GM21367 (cell line): ENCODE results near the gene CBL.

ENCODE experiments used
- ATAC-seq: cut with Tn5 transposase; IDR thresholded peaks from one replicate; pipeline ENCODE4 v1.9.1; 2021; ENCODE audit not compliant: unreplicated experiment

The CBL gene

DNA sequence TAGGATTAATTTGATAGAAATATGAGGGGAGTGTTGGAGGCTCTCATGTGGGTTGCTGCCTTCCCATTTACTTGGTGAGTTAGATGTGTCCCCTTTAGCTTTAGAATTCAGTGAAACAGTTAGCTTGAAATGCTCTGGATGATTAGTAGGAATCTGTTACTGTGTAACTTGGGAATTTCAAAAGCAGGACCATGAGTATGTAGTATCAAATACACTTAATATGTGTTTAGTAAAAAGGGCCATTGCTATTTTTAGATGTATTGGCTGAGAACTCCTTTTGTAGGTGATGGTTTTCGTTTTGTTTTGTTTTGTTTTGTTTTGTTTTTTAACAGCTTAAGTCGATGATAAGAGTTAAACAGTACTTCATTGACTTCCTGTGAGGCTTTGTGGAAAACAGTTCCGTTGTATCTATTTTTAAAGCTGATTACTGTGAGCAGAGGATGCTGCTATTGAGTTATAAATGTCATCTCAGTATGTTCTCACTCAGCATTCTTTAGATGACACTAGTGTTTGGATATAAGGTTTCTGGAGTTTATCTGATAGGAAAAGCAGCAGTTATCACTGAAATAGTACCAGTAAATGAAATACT, 57.3 kb downstream of the CBL start:
- ATAC-seq = no peak

DNA sequence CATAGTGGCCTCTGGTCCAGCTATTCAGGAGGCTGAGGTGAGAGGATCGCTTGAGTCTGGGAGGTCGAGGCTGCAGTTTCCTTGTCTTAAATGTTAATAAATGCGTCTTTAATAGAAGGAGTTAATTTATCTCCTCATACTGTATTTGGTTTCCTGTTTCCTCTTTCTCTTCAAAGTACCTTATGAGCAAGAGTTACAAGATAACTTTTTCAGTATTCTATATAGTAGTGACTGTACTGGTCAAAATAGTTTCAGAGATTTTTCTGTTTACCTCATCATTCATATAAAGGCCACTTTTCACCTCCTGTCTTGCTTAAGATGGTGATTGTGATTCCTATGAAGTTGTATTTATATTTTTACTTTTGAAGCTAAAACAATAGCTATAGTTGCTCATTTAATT, 59.9 kb downstream of the CBL start:
- ATAC-seq = no peak

DNA sequence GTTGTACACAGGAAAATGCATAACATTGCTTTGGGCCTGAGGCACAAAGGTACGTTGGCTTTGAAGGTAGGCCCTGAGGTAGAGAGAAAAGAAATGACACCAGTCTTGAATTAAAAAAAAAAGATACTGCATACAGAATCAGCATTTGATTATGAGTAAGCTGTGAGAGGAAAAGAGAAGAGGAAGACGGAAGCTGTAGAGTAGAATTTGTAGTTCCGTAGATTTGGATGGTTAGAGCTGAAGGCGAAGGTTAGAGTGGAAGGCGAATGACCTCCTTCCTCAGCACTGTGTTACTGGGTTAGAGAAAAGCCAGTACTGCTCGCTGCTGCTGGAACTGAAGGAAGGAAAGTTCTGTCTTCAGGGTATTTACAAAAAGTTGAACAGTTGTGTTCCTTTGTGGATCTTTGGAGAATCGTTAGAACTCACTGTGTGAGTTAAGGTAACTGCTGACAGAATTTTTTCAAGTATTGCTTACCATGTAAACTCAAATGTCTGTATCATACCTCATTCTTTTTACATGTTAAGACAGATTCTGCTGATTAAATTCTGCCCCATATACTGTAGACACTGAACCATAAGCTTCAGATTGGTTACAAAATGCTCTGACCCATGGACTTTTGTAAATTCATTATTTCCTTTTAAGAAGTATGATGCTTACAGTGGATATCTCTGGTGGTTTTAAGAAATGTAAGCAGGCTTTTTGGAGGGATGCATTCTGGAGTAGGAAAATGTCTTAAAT, 60.5 kb downstream of the CBL start:
- ATAC-seq = no peak

DNA sequence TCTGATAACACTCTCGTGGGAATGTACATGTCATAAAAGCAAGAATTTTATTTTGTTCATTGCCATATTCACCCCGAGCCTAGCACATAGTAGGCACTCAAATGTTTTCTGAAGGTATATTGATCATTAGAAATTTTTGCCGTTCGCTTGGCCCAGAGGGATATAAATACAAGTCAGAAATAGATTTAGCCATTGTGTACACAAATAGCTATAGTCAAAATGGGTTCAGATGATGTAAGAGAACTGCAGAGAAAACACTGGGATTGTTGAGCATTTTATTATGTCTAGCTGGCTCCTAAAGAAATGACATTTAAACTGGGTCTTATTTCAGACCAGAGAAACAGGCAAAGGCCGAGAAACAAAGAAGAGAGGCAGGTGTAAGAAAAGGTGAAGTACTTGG, 61.5 kb downstream of the CBL start:
- no peak for ATAC-seq

DNA sequence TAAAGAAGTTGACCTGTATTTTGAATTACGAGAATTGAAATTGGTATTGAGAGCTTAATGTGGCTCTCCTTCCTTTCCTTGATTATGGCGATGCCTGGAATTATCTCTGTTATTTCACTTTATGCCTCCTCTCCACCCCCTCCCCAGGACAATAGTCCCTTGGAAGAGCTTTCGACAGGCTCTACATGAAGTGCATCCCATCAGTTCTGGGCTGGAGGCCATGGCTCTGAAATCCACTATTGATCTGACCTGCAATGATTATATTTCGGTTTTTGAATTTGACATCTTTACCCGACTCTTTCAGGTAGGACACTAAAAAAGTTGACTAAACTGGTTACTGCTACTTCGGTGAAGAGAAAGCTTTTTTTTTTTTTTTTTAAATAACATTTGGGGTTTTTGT, 67.6 kb downstream of the CBL start:
- ATAC-seq = no peak

DNA sequence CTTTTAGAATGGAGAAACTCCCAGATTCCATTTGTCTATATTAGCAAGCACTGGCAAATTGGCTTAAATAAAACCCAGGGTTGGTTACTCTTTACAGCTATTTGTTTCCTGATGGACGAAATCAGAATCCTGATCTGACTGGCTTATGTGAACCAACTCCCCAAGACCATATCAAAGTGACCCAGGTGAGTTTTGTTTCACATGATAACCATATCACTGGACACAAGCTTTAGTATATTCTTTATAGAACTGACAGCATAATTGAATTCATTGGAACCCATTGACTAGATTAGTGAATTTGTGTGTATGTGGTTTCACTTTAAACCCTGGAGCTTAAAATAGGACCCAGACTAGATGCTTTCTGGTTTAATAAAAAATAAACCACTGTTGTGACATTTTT, 71.5 kb downstream of the CBL start:
- no peak for ATAC-seq

DNA sequence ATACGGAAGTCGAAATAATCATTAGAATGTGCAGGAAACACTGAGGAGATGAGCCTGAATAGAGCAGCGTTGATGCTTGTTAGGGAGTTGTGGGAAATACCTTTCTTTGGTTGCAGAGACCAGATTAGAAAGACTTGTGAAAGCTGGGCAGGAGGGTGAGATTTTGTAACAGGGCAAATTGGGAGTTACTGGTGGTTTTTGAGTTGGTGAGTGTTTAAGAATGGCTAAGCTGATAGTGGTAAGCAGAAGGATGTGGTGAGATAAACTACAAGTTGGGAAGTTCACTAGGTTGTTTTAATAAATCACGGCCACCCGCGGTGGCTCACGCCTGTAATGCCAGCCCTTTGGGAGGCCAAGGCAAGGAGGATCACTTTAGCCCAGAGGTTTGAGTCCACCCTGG, 76.4 kb downstream of the CBL start:
- no peak for ATAC-seq

DNA sequence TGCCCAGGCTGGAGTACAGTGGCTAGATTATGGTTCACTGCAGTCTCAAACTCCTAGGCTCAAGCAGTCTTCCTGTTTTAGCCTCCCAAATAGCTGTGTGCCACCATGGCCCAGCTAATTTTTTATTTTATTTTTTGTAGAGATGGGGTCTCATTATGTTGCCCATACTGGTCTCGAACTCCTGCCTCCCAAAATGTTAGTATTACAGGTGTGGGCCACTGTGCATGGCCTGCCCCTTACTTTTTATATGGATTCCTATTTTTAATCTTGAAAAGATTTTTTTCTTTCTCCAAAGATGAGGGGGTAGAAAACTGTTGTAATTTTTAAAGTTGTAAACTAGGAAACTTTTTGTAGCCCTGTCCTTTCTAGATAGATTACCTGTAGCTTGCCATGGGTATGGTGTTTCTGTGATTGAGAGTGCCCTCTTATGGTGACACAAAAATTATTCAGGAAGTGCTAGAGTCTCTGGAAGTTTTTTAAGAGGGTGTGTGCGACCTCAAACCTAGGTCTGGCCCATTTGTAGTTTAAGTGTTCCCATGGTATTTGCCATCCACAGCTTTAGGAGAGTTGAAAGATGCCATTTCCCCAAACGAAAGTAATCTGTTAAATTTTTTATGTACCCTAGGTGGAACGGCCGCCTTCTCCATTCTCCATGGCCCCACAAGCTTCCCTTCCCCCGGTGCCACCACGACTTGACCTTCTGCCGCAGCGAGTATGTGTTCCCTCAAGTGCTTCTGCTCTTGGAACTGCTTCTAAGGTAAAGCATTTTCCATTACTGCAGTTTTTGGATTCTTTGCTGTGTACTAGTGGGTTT, 78.4 kb downstream of the CBL start:
- ATAC-seq = no peak

DNA sequence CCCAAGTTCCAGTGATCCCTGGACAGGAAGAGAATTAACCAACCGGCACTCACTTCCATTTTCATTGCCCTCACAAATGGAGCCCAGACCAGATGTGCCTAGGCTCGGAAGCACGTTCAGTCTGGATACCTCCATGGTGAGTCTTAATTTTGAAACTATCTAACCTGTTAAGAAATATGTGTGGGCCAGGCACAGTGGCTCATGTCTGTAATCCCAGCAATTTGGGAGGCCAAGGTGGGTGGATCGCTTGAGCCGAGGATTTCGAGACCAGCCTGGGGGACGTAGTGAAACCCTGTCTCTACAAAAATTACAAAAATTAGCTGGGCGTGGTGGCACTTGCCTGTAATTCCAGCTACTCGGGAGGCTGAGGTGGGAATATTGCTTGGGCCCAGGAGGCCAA, 79.3 kb downstream of the CBL start:
- ATAC-seq = no peak

DNA sequence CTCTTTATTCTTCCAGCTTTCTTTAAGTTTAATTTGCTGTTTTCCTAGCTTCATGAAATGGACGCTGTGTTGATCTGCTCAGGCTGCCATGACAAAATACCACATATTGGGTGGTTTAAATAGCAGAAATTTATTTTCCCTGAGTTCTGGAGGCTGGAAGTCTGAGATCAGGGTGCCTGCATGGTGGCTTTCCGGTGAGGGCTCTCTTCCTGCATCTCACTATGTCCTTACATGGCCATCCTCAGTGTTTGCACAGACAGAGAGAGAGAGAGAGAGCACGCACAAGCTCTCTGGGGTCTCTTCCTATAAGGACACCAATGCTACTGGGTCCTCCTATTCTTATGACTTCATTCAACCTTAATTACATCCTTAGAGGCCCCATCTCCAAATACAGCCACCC, 82.1 kb downstream of the CBL start:
- no peak for ATAC-seq

DNA sequence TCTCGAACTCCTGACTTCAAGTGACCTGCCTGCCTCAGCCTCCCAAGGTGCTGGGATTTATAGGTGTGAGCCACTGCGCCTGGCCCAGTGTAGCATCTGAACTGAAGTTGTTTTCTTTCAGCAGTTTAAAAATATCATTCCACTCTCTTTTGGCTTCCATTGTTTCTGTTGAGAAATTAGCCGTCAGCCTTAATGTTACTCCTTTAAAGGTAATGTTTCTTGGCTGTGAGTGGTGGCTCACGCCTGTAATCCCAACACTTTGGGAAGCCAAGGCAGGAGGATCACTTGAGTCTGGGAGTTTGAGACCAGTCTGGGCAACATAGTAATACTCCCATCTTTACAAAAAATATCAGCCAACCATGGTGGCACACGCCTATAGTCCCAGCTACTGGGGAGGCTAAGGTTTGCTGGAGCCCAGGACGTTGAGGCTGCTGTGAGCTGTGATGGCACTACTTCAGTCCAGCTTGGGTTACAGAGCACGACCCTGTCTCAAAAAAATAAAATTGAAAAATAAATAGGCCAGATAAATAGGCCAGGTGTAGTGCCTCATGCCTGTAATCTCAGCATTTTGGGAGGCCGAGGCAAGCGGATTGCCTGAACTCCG, 84.9 kb downstream of the CBL start:
- no peak for ATAC-seq

DNA sequence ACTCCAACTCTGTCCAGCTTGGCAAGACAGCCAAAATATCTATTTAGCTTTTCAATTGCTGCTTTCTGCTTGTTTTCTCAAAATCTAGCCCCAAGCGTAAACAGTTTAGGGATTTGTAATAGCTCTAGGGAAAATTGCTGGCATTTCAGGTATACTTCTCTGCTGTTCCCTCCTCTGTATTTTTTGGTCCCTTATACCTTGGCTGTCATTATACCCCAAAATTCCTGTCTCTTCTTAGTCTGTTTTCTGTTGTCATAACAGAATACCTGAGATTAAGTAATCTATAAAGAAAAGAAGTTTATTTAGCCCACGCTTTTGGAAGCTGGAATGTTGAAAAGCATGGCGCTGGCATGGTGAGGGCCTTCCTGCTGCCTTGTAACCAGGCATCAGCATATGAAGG, 87.3 kb downstream of the CBL start:
- no peak for ATAC-seq

DNA sequence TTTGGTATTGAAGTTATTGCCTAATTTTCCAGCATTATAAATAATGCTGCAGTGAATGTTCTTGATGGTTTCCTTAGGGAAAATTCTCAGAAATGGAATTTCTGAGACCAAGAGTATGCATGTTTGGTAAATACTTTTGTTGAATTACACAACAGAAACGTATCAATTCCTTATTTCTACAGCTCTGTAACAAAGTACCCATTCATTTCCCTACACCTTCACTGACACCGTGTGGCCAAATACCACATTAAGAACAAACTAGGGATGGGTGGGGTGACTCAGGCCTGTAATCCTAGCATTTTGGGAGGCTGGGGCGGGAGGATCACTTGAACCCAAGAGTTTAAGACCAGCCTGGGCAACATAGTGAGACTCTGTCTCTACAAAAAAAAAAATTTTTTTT, 89.0 kb downstream of the CBL start:
- ATAC-seq = no peak

DNA sequence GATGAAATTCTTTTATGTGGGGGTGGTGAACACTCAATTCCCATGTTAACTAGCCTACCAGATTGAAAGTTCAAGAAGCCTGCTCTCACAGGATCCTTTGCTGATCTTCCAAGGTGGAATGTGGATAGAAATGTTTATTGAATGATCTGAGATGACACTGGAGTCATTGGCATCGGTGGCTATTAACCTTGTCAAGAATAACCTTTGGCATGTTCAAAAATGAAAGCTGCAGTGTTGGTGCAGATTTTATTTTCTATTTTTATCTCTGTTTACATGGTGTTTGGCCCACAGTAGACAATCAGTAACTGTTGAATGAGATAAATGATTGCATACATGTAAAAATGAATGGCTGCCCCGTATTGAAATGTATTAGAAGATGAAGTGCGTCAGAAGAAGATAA, 91.8 kb downstream of the CBL start:
- ATAC-seq = no peak

DNA sequence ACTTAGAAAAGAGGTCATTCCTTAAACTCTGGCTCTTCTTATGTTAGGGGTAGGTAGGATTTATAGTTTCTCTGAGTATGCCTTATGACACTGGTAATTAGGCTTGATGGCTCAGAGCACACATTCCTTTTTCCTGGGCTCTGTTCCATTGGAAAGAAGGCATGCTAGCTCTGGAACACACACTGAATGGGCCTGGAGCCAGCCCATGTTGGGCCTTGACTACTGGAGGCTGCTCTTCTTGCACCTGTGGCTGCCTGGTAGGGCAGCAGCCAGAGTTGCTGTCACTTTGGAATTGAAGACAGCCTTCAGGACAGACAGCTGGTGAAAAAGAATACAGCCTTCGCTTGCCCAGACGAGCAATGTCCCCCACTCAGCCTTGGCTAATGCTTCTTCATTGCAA, 92.6 kb downstream of the CBL start:
- no peak for ATAC-seq

DNA sequence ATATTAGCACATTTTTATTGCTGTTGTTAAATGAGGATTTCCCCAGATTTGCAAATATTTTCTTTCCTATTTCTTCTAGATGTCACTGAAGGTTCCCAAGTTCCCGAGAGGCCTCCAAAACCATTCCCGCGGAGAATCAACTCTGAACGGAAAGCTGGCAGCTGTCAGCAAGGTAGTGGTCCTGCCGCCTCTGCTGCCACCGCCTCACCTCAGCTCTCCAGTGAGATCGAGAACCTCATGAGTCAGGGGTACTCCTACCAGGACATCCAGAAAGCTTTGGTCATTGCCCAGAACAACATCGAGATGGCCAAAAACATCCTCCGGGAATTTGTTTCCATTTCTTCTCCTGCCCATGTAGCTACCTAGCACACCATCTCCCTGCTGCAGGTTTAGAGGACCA, 93.3 kb downstream of the CBL start:
- no peak for ATAC-seq

DNA sequence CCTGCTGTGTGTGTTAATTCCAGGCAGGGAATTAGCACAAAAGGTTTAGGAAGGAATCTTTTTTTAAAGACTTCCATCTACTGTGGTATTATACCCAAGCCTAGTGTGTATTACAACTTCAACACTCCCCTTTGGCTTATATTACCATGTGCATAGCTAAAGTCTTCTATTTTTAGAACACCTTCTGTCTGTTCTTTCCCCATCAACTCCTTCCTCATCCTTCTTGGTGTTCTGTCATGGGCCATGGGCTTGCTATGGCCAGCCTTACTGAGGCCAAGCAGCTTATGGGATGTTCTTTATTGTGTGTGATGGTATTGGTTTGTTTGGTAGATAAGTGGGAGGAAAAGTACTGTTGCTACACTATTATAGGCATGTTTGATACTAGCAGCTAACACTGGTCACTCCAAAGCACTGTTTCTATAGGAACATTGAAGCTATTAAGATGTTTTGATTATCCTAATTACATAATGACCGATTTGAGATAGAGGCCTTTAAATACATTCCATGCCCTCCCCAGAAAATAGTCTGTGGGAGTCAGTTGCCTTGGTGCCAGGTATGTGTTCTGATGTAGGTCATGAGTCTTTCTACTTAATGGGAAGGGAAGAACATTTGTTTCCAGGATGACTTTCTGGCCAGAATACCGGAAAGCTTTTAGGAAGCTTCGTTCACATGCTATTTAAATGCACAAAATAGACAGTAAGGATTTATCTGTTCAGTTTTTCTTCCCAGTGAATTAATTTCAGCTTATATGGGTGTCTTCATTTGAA, 94.2 kb downstream of the CBL start:
- no peak for ATAC-seq

DNA sequence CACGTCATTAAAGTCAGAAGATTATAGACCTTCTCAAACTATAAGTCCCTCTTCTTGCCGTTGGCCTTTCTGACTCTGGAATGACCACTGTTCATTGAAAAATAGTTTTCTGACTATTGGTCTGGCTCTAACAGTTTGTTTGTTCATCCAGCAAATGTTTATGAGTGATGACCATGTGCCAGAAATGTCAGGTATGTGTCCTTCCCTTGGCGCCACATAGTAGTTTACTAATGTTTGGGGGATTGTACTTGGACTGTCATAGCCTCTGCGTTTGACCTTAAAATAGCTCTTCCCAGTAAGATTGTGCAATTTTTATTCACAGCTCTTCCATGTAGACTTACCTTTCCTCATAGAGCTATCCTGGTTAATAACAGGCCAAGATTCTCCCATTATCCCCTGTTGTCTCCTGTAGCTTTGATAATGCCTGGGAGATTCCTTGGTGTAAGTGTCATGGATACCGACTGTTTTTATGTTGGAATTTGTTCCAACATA, 97.1 kb downstream of the CBL start:
- no peak for ATAC-seq

DNA sequence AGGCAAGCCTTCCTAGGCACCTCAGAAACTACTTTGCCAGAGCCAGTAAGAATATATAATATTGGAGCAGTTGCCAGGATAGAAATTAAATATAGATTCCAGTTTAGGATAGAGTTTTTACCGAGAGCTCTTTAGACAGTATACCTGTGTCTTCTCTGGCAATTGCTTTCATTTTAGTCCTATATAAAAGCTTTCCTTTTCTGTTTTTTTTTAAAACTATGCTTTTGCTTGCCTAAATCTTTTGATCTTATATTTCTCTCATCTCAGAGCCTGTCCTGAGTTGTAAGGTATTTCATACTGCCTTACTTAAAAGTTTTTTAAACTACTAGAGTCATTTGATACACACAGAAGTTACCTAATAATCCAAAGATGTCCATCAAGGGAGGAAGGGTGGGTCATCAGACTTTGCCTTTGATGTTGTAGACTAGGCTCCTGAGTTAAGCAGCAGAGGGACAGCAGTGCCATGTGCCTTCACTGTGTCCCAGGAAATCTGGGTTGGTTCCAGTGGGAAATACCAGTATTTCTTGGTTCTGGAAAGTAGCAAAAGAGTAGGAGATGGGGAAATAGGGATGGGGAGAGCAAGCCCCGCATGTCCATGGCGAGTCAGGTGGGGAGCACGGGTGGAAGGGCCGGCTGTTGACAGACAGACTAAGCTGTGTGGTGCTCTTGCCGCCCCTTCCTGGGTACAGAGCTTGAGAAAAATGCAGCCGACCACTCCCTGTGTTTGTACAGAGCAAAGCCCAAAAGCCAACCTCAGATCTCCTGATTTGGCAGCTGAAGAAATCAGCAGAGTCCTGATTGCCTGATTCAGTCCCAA, 99.6 kb downstream of the CBL start:
- no peak for ATAC-seq

DNA sequence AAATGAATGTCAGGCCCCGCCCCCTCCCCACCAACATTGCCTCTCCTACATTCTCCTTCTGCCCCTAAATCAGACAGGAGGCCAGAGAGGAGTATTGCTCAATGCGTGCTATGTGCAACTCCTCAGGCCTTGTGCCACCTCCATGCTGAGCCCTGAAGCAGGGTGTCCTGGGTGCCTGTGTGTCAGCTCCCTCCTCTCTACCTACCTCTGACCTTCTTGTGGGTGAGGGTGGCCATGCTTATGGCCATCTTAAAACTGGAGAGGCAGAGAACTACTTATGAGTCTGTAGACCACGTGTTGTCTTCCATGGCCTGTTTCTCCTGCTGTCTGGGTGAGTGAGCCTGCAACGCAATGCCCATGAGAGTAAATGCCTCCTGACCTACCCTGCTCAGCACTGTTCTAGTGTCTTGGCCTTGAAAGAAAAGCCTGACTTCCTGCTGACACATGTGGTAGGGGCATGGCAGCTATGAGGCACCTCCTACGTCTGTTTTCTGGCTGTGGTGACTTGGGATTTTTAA, 100.3 kb downstream of the CBL start:
- ATAC-seq = no peak
